ENCODE measurements around the gene DEFB112.

Gene DEFB112, protein sequence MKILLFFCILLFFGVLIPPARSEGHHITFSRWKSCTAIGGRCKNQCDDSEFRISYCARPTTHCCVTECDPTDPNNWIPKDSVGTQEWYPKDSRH

GRCh38 chr6:50049829-50050228 is at the start of gene DEFB112:
Gene DEFB112 (minus strand): TSS chr6:50049929. CDS start chr6:50049869, 60 bp downstream.
- no peak for DNase-seq
- in situ Hi-C loops (cut with MboI; ENCODE audit: low pct_unique_long_range_greater_than_20kb, low sequenced_read_pairs): no loop called here

DNA sequence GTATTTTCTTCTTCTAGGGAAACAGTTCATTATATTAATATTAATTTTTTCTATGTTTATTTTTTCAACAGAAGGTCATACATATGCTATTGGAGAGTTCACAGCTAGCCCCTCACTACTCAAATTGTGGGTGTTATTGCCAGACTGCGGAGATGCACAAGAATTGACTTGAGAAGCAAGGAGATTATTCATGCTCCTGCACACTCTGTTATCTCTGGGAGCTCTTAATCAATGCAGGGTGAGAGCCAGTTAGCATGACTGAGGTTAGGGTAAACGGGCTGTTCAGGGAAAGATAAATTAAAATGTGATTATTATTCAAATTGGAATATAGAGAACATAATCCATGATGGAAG is 48.9 kb upstream of the DEFB112 start:
- in situ Hi-C loops (cut with MboI; ENCODE audit: low pct_unique_long_range_greater_than_20kb, low sequenced_read_pairs): no loop called here
- no peak for DNase-seq

DNA sequence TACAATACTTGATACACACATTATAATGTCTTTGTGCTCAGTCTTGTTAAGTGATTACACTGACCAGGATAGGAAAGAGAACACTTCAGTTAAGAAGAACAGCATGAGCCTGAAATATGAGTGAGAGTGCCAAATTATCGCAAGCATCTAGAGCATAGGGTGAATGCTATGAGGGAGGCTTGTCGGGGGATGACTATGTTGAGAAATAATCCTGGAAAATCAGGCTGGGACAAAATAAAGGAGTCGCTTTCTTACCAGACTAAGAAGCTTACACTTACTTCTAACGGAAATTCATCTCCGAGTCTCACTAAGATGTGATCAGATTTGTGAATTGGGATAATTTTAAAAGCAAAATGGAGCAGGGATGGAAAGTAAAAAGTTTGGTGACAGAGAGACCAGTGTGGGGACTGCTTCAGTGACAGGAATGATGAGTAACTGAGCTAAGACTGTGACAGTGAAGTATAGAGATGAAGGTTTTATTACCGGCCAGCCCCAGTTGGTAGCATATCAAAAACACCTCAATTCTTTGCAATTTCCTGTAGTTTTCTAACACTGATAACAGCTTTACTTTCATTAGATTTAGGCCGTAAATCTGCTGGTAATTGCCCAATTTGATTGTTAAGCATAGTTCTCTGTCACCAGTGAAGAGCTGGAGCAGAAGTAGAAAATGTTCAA is 48.4 kb upstream of the DEFB112 start:
- DNase-seq: no peak
- in situ Hi-C loops (cut with MboI; ENCODE audit: low pct_unique_long_range_greater_than_20kb, low sequenced_read_pairs): no loop called here

DNA sequence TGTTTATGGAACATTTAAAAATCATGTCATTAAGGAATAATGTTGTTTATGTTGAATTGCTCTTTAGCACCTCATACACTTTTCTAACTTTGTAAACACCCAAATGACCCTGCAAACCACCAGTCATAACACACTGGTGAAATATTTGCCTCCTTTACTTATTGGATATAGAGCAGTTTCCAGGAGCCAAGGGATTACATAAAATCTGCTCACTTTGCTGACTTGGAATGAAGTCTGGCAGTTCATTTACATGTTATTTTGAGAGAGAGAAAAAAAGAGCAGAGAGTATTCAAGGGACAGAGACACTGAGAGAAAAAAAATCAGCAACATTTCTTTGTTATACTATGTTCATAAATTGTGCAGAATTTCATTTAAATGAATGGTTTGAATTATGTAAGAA is 46.6 kb upstream of the DEFB112 start:
- DNase-seq: no peak
- in situ Hi-C loops (cut with MboI; ENCODE audit: low pct_unique_long_range_greater_than_20kb, low sequenced_read_pairs): no loop called here

DNA sequence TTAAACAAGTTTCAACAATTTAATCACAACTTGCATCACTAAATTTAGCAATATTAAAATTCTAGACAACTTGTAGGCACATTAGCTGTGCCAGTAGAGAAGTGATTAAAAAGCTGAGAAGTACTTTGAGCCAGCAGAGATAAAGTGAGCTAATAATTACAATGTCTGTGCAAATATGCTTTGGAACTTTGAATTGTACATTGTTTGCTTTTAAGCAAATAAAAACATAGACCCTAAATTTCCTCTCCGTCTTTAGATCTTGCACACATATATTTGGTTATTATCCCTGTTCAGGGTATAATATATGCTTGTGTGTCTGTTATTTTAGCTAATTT is 44.2 kb upstream of the DEFB112 start:
- DNase-seq: no peak
- in situ Hi-C loops (cut with MboI; ENCODE audit: low pct_unique_long_range_greater_than_20kb, low sequenced_read_pairs): no loop called here

- in situ Hi-C loops (cut with MboI; ENCODE audit: low pct_unique_long_range_greater_than_20kb, low sequenced_read_pairs): no loop called here
- DNase-seq: no peak
Measured at GRCh38 chr6:50093116-50093937, 43.6 kb upstream of the DEFB112 start.

- DNase-seq: no peak
- in situ Hi-C loops (cut with MboI; ENCODE audit: low pct_unique_long_range_greater_than_20kb, low sequenced_read_pairs): no loop called here
Measured at GRCh38 chr6:50091641-50092040, 41.9 kb upstream of the DEFB112 start.

DNA sequence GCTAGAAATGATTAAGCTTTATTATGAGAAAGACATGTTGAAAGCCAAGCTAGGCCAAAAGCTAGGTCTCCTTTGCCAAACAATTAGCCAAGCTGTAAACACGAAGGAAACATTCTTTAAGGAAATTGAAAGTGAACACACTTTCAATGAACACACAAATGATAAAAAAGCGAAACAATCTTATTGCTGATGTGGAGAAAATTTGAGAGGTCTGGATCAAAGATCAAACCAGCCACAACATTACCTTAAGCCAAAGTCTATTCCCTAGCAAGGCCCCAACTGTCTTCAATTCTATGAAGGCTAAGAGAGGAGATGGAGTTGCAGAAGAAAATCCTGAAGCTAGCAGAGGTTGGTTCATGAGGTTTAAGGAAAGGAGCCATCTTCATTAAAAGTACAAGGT is 40.2 kb upstream of the DEFB112 start:
- in situ Hi-C loops (cut with MboI; ENCODE audit: low pct_unique_long_range_greater_than_20kb, low sequenced_read_pairs): no loop called here
- no peak for DNase-seq

- DNase-seq: no peak
- in situ Hi-C loops (cut with MboI; ENCODE audit: low pct_unique_long_range_greater_than_20kb, low sequenced_read_pairs): no loop called here
Measured at GRCh38 chr6:50087231-50087954, 37.7 kb upstream of the DEFB112 start.

DNA sequence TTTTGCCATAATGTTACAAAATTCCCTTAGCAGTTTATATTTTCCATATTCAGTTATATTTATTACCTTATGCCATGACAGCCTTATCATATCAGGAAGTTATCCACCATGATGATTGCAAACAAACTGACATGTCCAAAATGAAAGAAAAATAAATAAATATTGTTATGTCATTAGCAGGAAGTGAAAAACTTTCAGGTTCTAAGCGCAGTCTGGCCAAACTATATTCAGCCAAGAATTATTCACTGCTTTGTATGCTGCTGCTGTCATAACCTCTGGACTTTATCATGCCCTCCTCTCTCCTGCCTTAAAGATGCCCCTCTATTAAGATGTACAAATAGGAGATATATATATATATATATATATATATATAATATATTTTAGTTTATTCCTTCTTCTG is 27.7 kb upstream of the DEFB112 start:
- DNase-seq: no peak
- in situ Hi-C loops (cut with MboI; ENCODE audit: low pct_unique_long_range_greater_than_20kb, low sequenced_read_pairs): no loop called here

GRCh38 chr6:50076431-50076830 is 26.7 kb upstream of the DEFB112 start:
- no peak for DNase-seq
- in situ Hi-C loops (cut with MboI; ENCODE audit: low pct_unique_long_range_greater_than_20kb, low sequenced_read_pairs): no loop called here

GRCh38 chr6:50071921-50072320 is 22.2 kb upstream of the DEFB112 start:
- in situ Hi-C loops (cut with MboI; ENCODE audit: low pct_unique_long_range_greater_than_20kb, low sequenced_read_pairs): no loop called here
- DNase-seq: no peak

- in situ Hi-C loops (cut with MboI; ENCODE audit: low pct_unique_long_range_greater_than_20kb, low sequenced_read_pairs): no loop called here
- DNase-seq: no peak
Measured at GRCh38 chr6:50070101-50070500, 20.4 kb upstream of the DEFB112 start.

GRCh38 chr6:50062051-50062450 is 12.3 kb upstream of the DEFB112 start:
- DNase-seq: no peak
- in situ Hi-C loops (cut with MboI; ENCODE audit: low pct_unique_long_range_greater_than_20kb, low sequenced_read_pairs): no loop called here

- no peak for DNase-seq
- in situ Hi-C loops (cut with MboI; ENCODE audit: low pct_unique_long_range_greater_than_20kb, low sequenced_read_pairs): no loop called here
Measured at GRCh38 chr6:50056242-50056641, 6.5 kb upstream of the DEFB112 start.

GRCh38 chr6:50047026-50047425 is 2.7 kb downstream of the DEFB112 start:
- in situ Hi-C loops (cut with MboI; ENCODE audit: low pct_unique_long_range_greater_than_20kb, low sequenced_read_pairs): no loop called here
- DNase-seq: no peak

DNA sequence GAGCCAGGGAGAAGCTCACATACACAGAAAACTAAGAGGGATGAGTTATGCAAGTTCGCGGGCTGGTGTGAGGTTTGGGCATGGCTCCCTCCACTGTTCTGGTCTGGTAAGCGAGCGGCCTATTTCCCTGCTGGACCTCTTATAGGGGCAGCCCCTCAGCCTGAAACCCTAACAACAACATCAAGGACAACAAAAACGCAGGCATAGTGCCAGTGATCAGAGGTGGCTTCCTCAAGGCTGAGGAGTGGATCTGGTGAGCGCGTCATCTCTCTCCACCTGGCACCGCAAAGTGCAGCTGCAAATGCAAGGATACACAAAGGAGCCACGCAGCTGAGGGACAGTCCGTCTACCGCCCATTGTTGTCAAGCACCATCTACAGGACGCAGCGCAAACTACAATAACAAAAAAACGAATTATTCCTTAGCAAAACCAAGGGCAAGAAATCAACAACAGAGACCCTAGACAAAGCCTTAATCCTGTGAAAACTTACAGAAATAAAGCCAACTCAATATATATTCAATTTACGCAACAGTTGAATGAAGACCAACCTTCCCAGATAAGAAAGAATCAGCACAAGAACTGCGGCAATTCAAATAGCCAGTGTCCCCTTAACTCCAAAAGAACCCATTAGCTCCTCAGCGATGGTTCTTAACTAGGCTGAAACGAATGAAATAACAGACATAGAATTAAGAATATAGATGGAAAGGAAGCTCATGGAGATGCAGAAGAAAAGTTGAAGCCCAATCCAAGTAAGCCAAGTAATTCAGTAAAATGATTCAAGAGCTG is 18.8 kb downstream of the DEFB112 start:
- peak; percentile 10 for DNase-seq

DNA sequence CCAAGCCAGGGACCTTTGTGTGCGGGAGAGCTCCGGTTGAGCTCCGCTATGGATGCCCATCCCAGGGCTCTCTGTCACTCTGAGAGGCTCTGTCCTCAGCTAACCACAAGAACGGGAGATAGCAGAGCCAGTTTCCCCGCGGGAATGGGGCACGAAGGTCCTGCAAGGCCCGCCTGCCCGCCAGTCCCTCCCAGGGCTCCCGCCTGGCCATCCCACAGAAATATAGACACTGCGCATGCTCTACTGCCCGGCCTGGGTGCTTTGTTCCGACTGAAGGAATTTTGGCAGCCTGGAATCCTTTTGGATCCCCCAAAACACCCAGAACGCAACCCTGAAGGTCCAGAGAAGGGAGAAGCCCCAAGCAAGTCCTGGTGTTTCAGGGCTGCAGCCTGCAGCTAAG is 19.4 kb downstream of the DEFB112 start:
- in situ Hi-C loops (cut with MboI; ENCODE audit: low pct_unique_long_range_greater_than_20kb, low sequenced_read_pairs): no loop called here

More for the DNA sequence above, 18.8 kb downstream of the DEFB112 start:
- in situ Hi-C loops (cut with MboI; ENCODE audit: low pct_unique_long_range_greater_than_20kb, low sequenced_read_pairs): no loop called here

GRCh38 chr6:50025258-50025657 is 24.5 kb downstream of the DEFB112 start:
- no peak for DNase-seq
- in situ Hi-C loops (cut with MboI; ENCODE audit: low pct_unique_long_range_greater_than_20kb, low sequenced_read_pairs): no loop called here

More for the DNA sequence above, 19.4 kb downstream of the DEFB112 start:
- no peak for DNase-seq
